ENCODE data around the gene UCP2. TPM values are rescaled to one million over a fixed set of nuclear protein-coding genes. Genes with fewer than 3 reads are reported as not detected.

Gene UCP2
- total and polyA plus RNA-seq, 10 of the 15 experiments (the other 5 are each of a cell fraction or from before 2014, with no cell fraction given): 32.9 to 248 (median 154) TPM

DNA sequence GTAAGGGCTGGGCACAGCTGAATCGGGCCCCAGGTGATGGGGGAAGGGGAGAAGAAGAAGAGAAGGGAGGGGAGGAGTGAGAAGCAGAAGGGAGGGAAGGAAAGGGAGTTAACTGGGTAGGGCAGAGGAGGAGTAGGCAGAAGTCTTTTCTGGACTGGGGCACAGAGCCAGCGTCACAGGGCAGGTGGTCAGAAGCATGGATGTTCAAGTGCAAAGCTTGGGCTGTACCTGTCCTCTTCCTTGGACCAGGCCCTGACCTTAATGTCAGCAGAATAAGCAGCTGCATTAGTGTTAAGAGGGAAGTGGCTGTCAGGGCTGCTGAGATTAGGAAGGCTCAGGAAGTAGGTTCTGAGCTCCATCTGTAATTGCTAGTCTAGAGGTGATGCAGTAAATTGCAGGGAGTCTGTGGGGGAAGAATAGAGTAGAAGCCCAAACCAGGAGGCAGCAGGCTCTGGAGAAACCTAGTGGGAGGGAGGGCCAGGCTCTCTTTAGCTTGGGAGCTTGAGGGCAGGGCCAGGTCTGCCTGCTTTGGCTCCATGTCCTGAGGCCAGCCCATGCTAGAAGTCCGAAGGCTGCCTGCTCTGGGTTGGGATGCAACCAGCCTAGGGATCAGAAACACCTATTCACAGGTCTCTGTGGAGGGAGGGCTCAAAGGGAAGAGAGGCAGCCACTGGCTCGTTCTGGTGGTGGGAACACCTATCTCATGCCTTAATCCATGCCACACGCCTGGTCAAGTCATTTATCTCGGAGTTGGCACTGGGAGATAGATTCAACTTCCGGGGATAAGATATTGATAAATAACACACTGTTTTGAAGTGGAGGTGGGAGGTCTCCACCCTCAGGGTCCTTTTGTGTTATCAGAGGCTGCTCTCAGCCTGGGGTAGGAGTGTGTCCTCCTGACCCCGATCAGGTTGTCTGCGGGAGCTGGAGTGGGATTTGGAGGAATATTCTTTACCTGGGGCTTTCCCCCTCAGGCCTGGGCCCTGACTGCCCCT, 28.0 kb upstream of the UCP2 start:
- SMC1A ChIA-PET (ENCODE audit: uncharacterized antibody, unreplicated experiment): interaction anchor here (2.0 to 4.8 kb wide), 3 partner anchors 11 to 29 kb away, joined by 5 to 21 read pairs (median 19); partner anchors contain the start of gene UCP2
- POLR2A ChIA-PET: interaction anchor here (0.7 kb wide), 1 partner anchor 166 kb away, joined by 4 read pairs; no protein-coding TSS in a partner anchor
- DNase-seq (ENCODE audit: low read depth, low spot score) (no peak), ATAC-seq (no peak), FAIRE-seq (peak; percentile 77)
- CTCF ChIA-PET: interaction anchor here (0.5 to 1.2 kb wide), 2 partner anchors 30 to 292 kb away, joined by 4 to 11 read pairs; no protein-coding TSS in a partner anchor
- intact Hi-C loops (cut with micrococcal nuclease; ENCODE audit: unreplicated experiment): loop anchor here (2.0 kb wide), 1 partner anchor 14 kb away; no protein-coding TSS in a partner anchor
- H3K4me1 ChIP-seq (ENCODE audit: control insufficient read depth, insufficient read depth, low read length): peaks cover 20% of the 10 kb centered on the region
- in situ Hi-C loops (cut with MboI): no loop called here
- H3K9ac ChIP-seq (ENCODE audit: control insufficient read depth, insufficient read depth, low read length): no peak overlapping the region
- no peaks in the 10 kb centered on the region for H3K79me2 ChIP-seq (ENCODE audit: control insufficient read depth, insufficient read depth, low read length)
- RAD21 ChIA-PET (ENCODE audit: unreplicated experiment): interaction anchor here (1.0 to 1.8 kb wide), 3 partner anchors 10 to 31 kb away, joined by 3 to 5 read pairs (median 3); no protein-coding TSS in a partner anchor
- no TSS peak for BruUV-seq (replicated peaks)
- no peaks in the 10 kb centered on the region for H4K20me1 ChIP-seq (ENCODE audit: control insufficient read depth, insufficient read depth)
- H3K9me3 ChIP-seq (replicated peaks; ENCODE audit: control insufficient read depth, insufficient read depth, low read length): no peaks in the 10 kb centered on the region
- no peak overlapping the region for H3K4me2 ChIP-seq (ENCODE audit: control insufficient read depth, insufficient read depth)
- peaks cover 0 to 1% of the 10 kb centered on the region in 2 experiments for H3K36me3 ChIP-seq (ENCODE audit: control insufficient read depth in 2 of 2, insufficient read depth in 2 of 2, low read length in 1 of 2)
- peak overlapping the region; percentile 56 for H3K27ac ChIP-seq (ENCODE audit: control insufficient read depth, insufficient read depth)
- no peak overlapping the region for H3K4me3 ChIP-seq
- H2AFZ ChIP-seq (ENCODE audit: control insufficient read depth, low read depth, low read length): no peak overlapping the region
- 93% methylated on average over 9 of the region's 9 CpGs for WGBS (ENCODE audit: insufficient coverage, insufficient replicate concordance, low lambda C conversion rate, missing lambda C conversion rate)
- H3K27me3 ChIP-seq (replicated peaks in 1 of 2; ENCODE audit: control insufficient read depth in 2 of 2, insufficient read depth in 2 of 2, low read length in 1 of 2): no peaks in the 10 kb centered on the region
- no peak for TF ChIP-seq TCF12 (IDR thresholded peaks at IDR 0.05; ENCODE audit: low read depth, low read length)
- TF ChIP-seq, protein P1, sequence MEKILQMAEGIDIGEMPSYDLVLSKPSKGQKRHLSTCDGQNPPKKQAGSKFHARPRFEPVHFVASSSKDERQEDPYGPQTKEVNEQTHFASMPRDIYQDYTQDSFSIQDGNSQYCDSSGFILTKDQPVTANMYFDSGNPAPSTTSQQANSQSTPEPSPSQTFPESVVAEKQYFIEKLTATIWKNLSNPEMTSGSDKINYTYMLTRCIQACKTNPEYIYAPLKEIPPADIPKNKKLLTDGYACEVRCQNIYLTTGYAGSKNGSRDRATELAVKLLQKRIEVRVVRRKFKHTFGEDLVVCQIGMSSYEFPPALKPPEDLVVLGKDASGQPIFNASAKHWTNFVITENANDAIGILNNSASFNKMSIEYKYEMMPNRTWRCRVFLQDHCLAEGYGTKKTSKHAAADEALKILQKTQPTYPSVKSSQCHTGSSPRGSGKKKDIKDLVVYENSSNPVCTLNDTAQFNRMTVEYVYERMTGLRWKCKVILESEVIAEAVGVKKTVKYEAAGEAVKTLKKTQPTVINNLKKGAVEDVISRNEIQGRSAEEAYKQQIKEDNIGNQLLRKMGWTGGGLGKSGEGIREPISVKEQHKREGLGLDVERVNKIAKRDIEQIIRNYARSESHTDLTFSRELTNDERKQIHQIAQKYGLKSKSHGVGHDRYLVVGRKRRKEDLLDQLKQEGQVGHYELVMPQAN (conservative IDR thresholded peaks at IDR 0.05): no peak
- TF ChIP-seq ZNF207 (IDR thresholded peaks at IDR 0.05; ENCODE audit: borderline replicate concordance): no peak
- TF ChIP-seq MYC (IDR thresholded peaks at IDR 0.05; ENCODE audit: insufficient read depth, insufficient read length, insufficient replicate concordance, low read length, severe bottlenecking): no peak
- TF ChIP-seq MTA2 (IDR thresholded peaks at IDR 0.05; ENCODE audit: low read depth): no peak
- TF ChIP-seq, protein P2, sequence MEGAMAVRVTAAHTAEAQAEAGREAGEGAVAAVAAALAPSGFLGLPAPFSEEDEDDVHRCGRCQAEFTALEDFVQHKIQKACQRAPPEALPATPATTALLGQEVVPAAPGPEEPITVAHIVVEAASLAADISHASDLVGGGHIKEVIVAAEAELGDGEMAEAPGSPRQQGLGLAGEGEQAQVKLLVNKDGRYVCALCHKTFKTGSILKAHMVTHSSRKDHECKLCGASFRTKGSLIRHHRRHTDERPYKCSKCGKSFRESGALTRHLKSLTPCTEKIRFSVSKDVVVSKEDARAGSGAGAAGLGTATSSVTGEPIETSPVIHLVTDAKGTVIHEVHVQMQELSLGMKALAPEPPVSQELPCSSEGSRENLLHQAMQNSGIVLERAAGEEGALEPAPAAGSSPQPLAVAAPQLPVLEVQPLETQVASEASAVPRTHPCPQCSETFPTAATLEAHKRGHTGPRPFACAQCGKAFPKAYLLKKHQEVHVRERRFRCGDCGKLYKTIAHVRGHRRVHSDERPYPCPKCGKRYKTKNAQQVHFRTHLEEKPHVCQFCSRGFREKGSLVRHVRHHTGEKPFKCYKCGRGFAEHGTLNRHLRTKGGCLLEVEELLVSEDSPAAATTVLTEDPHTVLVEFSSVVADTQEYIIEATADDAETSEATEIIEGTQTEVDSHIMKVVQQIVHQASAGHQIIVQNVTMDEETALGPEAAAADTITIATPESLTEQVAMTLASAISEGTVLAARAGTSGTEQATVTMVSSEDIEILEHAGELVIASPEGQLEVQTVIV (IDR thresholded peaks at IDR 0.05; ENCODE audit: borderline replicate concordance, partially characterized antibody): no peak
- TF ChIP-seq POU2F2 (IDR thresholded peaks at IDR 0.05; ENCODE audit: borderline replicate concordance, low read depth, low read length): no peak
- no peak for TF ChIP-seq POLR2AphosphoS2 (IDR thresholded peaks at IDR 0.05; ENCODE audit: low read depth, low read length)
- no peak for TF ChIP-seq HCFC1 (IDR thresholded peaks at IDR 0.05; ENCODE audit: low read length)
- TF ChIP-seq SUZ12 (IDR thresholded peaks at IDR 0.05; ENCODE audit: unreplicated experiment): no peak
- TF ChIP-seq EZH2 (IDR thresholded peaks at IDR 0.05; ENCODE audit: borderline replicate concordance, control insufficient read depth, low read depth, low read length): no peak
- no peak for TF ChIP-seq EGR1 (IDR thresholded peaks at IDR 0.05; ENCODE audit: borderline replicate concordance in 1 of 2, low read depth in 2 of 2, low read length in 2 of 2)
- TF ChIP-seq RFX5 (IDR thresholded peaks at IDR 0.05; ENCODE audit: low read depth, low read length): no peak
- TF ChIP-seq ZSCAN29 (IDR thresholded peaks at IDR 0.05): no peak

Data from GM12878 (cell line).